HG03571 (cell line): Measurements from ENCODE around the gene SRSF3.
"Not testable (repeated sequence)": the region's sequence is repeated elsewhere in the genome, so short reads cannot be mapped to it uniquely, and the experiment has no call there.

Source experiments
- ATAC-seq: cut with Tn5 transposase; IDR thresholded peaks from one replicate; pipeline ENCODE4 v1.9.1; 2021; ENCODE audit not compliant: unreplicated experiment

The SRSF3 gene

DNA sequence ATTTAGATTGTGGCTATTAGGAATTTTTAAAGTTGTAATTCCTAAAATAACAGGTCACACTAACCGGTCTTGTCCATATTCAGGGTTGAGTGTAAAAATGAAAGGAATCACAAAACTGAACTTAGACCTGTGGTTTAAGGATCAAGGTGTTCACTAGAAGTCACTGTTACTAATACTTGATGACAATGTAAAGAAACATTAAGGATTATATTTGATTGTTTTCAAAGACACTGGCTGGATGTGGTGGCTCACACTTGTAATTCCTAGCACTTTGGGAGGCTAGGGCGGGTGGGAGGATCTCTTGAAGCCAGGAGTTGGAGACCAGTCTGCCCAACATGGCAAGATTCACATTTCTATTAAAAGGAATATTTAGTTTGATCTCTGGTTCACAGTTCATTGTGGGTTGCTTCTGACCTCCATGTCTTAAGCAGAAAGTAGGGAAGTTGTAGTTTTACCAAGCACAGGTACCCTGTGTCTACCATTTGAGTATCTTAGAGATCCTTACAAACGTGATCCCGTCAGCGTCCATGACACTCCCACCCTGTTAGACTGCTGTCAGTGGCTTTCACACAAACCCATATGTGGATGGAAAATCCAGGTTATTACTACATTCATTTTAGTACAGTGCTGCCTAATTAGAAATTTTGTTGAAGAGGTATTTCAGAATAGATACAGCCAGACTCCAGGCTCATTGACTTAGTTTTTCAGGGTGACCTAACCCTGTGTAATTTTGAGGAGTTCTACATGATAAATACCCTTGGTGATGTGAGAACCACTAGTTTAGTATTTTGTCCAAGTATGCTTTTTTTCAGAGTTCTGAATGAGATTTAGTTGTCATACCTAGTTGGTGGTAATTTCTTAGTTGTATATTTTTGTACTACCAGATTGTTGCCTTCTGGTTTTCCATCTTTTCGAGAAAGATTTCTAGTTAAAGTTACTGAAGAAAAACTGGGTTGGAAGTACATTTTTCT lies 10.2 kb downstream of the SRSF3 start:
- ATAC-seq: no peak

- no peak for ATAC-seq
These were observed 11.0 kb downstream of the SRSF3 start for GRCh38 chr6:36605143-36605542.

GRCh38 chr6:36605560-36606391 lies 11.6 kb downstream of the SRSF3 start:
- no peak for ATAC-seq

- not testable (repeated sequence) for ATAC-seq
These were observed 13.1 kb downstream of the SRSF3 start for GRCh38 chr6:36607305-36607682.

DNA sequence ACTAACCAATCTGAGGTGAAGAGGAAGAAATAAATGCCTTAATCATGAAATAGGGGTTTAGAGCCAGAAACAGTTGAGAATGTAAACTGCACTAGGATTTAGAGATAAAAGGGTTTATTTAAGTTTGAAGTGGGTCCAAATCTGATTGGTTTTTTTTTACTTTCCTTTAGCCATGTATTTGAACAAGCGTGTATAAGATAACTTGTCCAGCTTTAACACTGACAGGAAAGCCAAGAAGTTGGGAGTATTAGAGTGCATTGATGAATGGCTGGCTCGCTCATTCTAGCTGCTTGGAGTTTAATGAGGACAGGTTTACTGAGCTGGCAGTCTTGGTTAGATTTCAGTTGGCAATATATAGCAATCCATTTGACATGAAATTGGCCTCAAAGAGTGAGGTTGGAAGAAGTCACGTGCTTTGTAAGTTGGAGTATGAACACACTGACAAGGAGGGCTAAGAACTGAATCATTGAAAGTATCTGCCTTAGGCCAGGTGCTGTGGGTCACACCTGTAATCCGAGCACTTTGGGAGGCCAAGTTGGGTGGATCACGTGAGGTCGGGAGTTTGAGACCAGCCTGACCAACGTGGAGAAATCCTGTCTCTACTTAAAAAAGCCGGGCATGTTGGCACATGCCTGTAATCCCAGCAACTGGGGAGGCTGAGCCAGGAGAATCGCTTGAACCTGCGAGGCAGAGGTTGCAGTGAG lies 13.7 kb downstream of the SRSF3 start:
- no peak for ATAC-seq

DNA sequence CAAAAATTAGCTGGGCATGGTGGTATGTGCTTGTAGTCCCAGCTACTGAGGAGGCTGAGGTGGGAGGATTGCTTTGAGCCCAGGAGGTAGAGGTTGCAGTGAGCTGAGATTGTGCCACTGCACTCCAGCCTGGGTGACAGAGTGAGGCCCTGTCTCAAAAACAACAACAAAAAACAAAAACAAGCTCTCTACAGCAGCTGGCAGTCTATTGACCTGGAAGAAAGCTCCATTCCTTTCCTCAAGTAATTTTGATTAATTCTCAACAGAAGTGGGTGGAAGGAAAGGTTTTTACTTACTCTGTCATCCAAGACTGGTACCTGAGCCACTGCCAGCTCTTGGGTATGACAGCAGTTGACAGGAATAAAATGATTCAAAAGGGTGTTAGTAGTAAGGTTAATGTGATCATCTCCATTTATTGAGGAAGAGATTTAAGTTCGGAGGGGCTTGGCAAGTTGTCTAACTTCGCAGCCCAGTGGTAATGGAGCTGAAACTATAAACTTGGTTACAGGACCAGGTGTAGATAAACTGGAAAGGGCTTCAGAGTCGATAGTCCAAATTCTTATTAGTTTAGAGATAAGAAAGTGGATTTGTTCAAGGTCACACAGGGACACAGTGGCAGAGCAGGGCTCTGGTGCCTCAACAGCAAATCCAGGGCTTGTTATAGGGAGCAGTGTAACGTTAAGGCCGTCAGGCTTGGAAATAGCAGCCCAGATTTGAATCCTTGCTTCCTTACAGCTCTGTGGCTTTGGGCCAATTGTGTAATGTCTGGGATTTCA lies 14.8 kb downstream of the SRSF3 start:
- ATAC-seq: no peak

GRCh38 chr6:36609582-36609981 lies 15.4 kb downstream of the SRSF3 start:
- ATAC-seq: no peak

DNA sequence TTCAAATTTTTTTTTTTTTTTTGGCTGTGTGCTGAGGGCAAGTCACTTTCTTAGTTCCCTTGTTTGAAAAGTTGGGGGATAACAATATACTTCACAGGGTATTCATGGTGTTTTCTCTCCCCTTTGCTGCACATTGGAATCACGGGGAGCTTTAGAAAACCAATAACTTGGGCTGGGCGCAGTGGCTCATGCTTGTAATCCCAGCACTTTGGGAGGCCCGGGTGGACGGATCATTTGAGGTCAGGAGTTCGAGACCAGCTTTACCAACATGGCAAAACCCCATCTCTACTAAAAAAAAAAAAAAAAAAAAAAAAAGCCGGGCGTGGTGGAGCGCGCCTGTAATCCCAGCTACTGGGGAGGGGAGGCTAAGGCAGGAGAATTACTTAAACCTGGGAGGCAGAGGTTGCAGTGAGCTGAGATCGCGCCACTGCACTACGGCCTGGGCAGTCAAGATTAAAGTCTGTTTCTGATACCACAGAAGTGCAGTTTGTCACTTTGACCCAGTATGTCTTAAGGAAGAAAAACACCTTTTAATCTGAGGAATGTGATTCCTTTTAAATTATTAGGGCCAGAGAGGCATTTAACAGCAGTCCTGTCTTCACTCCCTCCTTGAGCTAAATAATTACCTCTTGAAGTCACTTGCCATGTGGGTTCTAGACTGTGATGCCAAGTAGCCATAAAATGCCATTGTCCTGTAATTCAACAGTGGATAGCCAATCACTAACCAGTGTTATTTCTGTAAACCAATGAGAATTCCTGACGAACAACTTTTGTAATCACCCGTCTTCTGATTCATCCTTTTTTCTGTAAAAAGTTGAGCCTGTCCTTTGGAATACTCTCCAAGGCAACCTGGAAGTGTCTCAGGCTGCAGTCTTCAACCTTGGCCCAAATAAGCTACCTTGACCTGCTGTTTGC lies 16.1 kb downstream of the SRSF3 start:
- no peak for ATAC-seq

- ATAC-seq: no peak
These were observed 16.8 kb downstream of the SRSF3 start for GRCh38 chr6:36610956-36611336.

DNA sequence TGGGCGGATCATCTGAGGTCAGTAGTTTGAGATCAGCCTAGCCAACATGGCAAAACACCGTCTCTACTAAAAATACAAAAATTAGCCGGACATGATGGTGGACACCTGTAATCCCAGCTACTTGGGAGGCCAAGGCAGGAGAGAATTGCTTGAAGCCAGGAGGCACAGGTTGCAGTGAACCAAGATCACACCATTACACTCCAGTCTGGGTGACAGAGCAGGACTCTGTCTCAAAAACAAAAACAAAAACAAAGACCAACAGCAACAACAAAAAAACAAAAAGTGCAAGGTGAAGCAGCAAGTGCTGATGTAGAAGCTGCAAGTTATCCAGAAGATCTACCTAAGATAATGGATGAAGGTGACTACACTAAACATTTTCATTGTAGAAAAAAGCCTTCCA lies 17.5 kb downstream of the SRSF3 start:
- not testable (repeated sequence) for ATAC-seq

GRCh38 chr6:36612101-36612625 lies 18.0 kb downstream of the SRSF3 start:
- no peak for ATAC-seq

DNA sequence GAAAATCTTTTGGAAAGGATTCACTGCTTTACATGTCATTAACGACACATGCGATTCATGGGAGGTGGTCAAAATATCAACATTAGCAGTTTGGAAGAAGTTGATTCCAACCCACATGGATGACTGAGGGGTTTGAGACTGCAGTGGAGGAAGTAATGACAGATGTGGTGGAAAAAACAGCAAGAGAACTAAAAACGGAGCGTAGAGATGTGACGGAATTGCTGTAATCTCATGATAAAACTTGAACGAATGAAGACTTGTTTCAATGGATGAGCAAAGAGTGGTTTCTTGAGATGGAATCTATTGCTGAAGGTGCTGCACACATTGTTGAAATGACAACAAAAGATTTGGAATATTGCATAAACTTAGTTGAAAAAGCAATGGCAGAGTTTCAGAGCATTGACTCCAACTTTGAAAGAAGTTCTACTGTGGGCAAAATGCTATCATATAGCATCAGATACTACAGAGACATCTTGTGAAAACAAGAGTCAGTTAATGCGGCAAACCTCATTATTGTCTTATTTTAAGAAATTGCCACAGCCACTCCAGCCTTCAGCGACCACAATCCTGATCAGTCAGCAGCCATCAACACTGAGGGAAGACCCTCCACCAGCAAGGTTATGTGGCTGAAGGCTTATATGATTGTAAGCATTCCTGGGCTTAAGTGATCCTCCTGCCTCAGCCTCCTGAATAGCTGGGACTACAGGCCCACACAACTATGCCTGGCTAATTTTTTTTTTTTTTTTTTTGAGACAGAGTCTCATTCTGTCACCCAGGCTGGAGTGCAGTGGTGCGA lies 19.2 kb downstream of the SRSF3 start:
- ATAC-seq: no peak

DNA sequence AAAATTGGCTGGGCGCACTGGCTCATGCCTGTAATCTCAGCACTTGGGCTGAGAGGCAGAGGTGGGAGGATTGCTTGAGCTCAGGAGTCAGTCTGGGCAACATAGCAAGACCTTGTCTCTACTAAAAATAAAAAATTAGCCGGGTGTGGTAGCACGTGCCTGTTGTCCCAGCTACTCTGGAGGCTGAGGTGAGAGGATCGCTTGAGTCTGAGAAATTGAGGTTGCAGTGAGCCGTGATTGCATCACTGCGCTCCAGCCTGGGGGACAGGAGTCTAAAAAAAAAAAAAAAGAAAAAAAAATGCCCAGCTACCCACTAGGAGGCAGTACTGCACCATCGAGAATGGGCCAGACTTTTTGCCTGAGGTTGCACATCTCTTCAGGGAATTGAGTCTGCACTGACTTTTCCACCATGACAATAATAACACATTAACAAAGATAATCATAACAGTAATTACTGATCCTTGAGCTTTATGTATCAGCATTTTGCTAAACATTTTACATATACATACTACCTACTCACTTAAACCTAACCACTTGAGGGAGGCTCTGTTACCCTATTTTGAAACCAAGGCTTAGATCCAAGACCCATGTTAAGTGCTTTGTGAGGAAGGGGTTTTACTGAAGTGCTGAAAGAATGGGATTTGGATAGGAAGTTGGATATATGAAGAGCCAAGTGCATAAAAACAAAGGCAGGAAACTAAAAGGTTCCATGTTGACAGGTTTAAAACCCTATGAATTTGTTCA lies 21.0 kb downstream of the SRSF3 start:
- no peak for ATAC-seq

DNA sequence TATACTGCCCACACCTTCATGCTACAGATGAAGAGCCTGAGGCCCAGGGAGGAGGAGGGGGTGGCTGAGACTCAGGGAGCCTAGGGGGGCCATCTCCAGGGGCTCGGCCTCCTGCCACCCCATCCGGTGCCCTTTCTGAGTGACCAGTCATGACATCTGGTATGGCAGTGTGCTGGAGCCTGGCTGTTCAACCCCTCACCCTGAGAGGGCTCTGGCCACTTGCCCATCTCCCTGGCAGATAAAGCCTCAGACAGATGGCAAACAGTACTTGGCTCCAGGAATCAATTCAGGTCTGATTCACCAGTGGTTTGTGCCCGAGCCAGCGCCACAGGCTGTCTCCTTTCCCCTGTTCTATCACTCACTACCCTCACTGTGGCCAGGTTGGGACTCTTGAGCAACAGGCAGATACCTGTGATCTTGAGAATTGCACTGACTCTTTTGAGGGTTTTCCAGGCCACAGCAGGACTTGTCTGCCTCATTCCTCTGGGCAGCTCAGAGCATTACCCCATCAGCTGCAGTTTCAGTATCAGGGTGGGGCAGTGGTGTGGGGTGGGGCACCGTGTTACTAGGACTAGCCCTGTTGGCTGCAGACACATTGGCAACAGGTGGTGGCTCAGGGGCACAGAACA lies 22.8 kb downstream of the SRSF3 start:
- ATAC-seq: no peak

DNA sequence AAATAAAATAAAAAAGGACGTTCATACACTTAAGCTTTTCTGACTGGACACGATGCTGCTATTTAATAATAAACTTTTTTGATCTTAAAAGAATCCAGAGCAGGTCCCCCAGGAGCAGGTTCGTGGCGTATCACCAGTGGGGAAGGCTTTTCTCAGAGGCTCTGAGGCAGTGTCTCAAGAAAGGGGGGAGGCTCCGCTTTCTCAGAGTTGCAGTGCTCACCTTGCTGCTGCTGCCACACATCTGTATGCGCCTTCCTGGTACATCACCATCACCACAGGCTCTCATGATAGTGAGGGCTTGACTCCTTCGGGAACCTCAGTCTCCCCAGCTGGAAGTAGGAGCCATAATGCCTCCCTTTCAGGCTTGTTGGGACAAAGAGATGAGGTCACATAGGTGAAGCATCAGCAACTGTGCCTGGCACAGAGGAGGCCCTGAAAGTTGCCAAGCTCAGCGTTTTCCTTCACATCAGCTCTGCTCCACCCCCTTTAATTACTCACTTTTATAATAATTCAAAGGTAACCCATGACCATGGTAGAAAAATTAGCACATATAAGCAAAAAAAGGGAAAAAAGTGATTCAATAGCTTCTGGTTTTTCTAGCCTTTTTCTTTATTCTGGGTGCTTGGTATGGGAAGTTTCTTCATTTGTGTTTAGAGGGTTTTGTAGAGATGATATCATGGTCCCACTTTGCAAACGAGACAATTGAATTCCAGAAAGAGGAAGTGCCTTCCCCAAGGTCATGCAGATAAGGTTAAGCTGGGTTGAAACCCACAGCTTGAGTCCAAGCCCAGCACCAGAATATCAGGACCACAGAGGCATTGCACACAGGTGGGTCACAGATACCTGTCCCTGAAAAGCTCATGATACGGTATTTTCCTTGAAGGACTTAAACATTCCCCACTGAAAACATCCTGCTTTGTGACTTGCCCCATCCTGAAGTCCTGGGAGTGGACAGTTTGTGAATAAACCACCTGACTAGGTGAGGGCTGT lies 24.5 kb downstream of the SRSF3 start:
- no peak for ATAC-seq

GRCh38 chr6:36621371-36621855 lies 27.3 kb downstream of the SRSF3 start:
- no peak for ATAC-seq
